Bronchus fibroblast of lung (primary cell): ENCODE data around the gene MAST3. TPM values are rescaled to one million over a fixed set of nuclear protein-coding genes. Genes with fewer than 3 reads are reported as not detected.

Source experiments
- total RNA-seq: library from RNA; depleted of rRNA; stranded (reverse); fragments of >200 nt; gene quantifications from 2 replicates; pipeline ENCODE4 v1.2.3, GENCODE V29; 2015

Gene MAST3
- total RNA-seq = 2.7 and 3.4 TPM in 2 replicates

GRCh38 chr19:18097217-18097992 is at the start of gene MAST3:
TSS of gene MAST3 (plus strand) at chr19:18097778. CDS start at chr19:18097793, 15 bp downstream.

GRCh38 chr19:18086590-18087138 is 10.9 kb upstream of the MAST3 start, which contains the start of gene IL12RB1:
TSS of gene IL12RB1 (minus strand) at chr19:18086934. CDS start at chr19:18086823, 111 bp downstream.

GRCh38 chr19:18152817-18153555 is 55.4 kb downstream of the MAST3 start, which contains the start of gene PIK3R2:
TSS of gene PIK3R2 (plus strand) at chr19:18153163. CDS start at chr19:18155880, 2,717 bp downstream.

GRCh38 chr19:18173572-18174288 is 76.2 kb downstream of the MAST3 start, which contains the start of gene IFI30:
TSS of gene IFI30 (plus strand) at chr19:18173813. CDS start at chr19:18173842, 29 bp downstream.

GRCh38 chr19:18192673-18193387 is 95.3 kb downstream of the MAST3 start, which contains the start of gene MPV17L2:
TSS of gene MPV17L2 (plus strand) at chr19:18193218. CDS start at chr19:18193282, 64 bp downstream.

Other genes with a start within 250 kb of the MAST3 start
- 3.5 and 3.9 TPM in 2 replicates for gene JAK3, start 249.8 kb upstream of the MAST3 start, total RNA-seq
- 2,017 and 2,263 TPM in 2 replicates for gene RPL18A, start 237.9 kb upstream of the MAST3 start, total RNA-seq
- gene SLC5A5, start 225.8 kb upstream of the MAST3 start, total RNA-seq = not detected in 2 replicates
- gene CCDC124, start 164.8 kb upstream of the MAST3 start, total RNA-seq = 98.2 and 102 TPM in 2 replicates
- 0.15 and 0.34 TPM in 2 replicates for gene KCNN1, start 130.7 kb upstream of the MAST3 start, total RNA-seq
- 4.2 and 4.7 TPM in 2 replicates for gene ARRDC2, start 89.6 kb upstream of the MAST3 start, total RNA-seq
- not detected in 2 replicates for gene IL12RB1, start 10.8 kb upstream of the MAST3 start, total RNA-seq
- 18.4 and 23.9 TPM in 2 replicates for gene PIK3R2, start 55.4 kb downstream of the MAST3 start, total RNA-seq
- gene IFI30, start 76.0 kb downstream of the MAST3 start, total RNA-seq = under 0.01 and 0.15 TPM in 2 replicates
- gene MPV17L2, start 95.4 kb downstream of the MAST3 start, total RNA-seq = 24.0 and 29.0 TPM in 2 replicates
- gene RAB3A, start 106.3 kb downstream of the MAST3 start, total RNA-seq = 0.67 and 1.0 TPM in 2 replicates
- not detected in 2 replicates for gene PDE4C, start 128.7 kb downstream of the MAST3 start, total RNA-seq
- gene IQCN, start 176.7 kb downstream of the MAST3 start, total RNA-seq = 0.30 and 0.50 TPM in 2 replicates
- 288 and 304 TPM in 2 replicates for gene JUND, start 183.8 kb downstream of the MAST3 start, total RNA-seq
- gene LSM4, start 225.3 kb downstream of the MAST3 start, total RNA-seq = 416 and 427 TPM in 2 replicates
- gene PGPEP1, start 242.8 kb downstream of the MAST3 start, total RNA-seq = 6.1 and 8.7 TPM in 2 replicates